GM21576 (cell line): ENCODE measurements around the gene FUZ.

Source experiments
- ATAC-seq: cut with Tn5 transposase; IDR thresholded peaks from one replicate; pipeline ENCODE4 v1.9.1; 2021; ENCODE audit warnings: mild to moderate bottlenecking, moderate library complexity; ENCODE audit not compliant: unreplicated experiment

Gene FUZ, protein sequence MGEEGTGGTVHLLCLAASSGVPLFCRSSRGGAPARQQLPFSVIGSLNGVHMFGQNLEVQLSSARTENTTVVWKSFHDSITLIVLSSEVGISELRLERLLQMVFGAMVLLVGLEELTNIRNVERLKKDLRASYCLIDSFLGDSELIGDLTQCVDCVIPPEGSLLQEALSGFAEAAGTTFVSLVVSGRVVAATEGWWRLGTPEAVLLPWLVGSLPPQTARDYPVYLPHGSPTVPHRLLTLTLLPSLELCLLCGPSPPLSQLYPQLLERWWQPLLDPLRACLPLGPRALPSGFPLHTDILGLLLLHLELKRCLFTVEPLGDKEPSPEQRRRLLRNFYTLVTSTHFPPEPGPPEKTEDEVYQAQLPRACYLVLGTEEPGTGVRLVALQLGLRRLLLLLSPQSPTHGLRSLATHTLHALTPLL

DNA sequence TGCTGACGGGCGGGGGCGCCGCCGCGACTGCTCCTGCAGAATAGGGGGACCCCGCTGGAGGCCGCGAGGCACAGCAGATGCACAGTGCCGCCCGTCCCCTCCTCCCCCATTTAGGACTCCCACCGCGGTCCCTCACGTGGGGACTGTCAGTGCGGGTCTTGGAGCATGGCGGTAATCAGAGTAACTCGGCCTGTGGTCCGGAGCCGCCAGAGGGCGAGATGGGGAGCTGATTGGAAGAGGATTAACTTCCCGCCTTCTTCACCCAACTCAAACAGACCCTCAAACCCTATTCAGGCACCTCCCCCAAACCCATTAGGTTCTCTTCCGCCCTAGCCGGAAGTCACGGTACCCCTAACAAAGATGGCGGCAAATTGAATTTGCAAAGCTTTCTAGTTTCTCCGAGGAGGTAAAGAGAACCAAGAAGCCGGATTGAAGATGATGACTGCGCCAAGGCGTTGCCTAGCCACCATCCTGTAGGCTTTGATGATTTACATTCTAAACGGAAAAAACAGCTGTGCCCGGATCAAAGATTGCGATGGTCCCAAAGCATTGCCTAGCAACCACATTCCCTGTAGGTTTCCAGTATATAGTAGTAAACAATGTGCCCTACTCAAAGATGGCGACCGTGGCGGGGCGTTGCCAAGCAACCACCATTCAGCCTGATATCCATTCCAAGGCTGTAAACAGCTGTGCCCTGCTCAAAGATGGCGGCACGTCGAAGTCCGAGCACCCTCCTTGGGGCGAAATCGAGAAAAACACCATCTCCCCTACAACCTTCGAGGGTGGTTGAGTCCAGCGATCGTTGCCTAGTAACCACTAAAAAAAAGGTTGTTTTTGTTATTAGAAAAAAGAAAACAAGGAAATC lies at the start of gene FUZ:
Gene FUZ, minus strand, starts transcription at position 296 of the 865 bp plus-strand sequence. Its CDS starts 186 bp downstream, at position 110.
- ATAC-seq: peak; percentile 31

DNA sequence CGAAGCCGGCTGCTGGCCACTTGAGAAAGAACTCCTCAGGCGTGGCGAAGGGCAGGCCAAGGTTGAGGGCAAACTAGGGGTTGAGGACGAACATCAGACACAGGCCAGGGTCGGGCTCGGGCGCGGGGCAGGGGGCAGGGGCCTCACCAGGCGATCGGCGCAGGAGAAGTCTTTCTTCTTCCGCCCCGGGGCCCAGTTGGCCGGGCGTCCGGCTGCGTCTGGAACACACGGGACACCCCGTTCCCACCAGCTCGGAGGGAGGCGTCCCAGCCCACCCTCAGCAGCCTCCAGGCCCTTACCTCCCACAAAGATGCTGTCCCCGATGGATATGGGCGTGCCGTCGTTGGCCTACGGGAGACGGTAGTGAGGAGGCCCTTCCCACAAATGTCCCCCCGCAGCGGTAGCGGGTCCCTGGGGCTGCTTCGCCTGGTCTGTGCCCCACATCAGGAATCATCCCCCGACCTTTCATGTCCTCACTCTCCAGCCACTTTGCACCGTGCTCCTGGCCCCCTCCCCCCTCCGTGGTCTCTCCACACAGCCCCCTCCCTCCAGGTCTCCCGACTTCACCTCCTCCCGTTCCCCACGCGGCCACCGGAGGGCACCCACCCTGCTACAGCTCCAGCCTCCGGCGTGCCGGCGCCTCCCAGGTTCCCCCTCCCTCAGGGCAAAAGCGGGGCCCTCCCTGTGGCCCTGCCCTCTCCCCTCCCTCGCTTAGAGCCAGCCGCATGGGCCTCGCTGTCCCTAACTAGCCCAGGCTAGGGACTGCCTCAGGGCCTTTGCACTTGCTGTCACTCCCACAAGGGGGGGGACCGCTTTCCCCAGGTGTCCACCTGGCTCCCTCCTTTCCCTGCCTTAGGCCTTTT lies 49.5 kb upstream of the FUZ start:
- no peak for ATAC-seq

DNA sequence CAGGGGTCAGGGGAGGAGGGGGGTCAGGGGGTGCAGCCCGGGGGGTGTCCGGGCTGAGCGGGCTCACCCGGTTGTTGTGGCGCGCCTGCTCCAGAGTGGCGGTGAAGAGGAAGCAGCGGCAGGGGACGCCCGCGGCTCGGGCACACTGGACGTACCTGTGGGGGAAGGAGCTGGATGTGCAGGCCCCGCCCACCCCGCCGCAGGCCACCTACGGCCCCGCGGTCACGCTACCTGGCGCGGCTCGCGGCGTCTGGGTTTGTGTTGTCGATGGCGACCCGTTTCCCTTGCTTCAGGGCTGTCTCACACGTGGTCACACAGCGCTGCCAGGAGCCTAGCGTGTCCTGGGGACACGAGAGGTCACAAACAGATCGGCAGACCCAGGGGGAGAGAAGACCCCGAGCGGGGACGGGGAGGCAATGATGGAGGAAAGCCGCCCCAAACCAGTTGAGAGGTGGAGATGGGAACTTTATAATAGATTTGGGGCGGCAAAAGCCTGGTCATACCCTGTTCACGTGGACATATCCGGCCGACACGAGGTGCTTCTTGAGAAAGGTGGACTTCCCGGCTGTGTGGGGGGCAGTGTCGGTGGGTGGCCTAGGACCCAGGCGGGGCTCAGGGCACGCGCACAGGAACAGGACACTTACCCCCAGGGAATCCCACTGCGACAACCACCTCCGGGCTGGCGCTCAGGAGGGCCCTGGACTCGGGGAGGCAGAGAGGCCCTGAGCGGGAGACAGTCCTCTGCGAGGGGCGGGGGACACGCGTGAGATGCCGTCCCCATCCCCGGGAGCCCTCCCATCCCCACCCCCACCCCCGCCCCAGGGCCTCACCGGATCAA lies 48.7 kb upstream of the FUZ start:
- no peak for ATAC-seq

DNA sequence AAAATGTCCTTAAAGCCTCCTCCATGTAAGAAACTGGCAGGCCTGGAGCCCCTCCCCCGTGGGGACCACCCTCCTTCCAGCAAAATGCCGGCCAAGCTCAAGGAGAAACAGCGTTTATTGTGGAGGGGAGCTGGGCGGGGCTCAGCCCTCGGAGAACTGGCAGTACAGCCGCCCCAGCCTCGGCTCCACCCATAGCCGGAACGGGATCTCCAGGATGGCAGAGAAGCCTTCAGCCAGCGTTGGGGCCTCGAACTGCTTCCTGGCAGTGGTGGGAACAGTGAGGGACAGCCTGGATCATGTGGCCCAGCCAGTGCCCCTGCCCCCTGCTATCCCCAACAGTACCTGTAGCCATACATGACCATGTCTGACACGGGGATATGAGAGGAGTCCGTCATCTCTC lies 48.0 kb upstream of the FUZ start:
- ATAC-seq: no peak

DNA sequence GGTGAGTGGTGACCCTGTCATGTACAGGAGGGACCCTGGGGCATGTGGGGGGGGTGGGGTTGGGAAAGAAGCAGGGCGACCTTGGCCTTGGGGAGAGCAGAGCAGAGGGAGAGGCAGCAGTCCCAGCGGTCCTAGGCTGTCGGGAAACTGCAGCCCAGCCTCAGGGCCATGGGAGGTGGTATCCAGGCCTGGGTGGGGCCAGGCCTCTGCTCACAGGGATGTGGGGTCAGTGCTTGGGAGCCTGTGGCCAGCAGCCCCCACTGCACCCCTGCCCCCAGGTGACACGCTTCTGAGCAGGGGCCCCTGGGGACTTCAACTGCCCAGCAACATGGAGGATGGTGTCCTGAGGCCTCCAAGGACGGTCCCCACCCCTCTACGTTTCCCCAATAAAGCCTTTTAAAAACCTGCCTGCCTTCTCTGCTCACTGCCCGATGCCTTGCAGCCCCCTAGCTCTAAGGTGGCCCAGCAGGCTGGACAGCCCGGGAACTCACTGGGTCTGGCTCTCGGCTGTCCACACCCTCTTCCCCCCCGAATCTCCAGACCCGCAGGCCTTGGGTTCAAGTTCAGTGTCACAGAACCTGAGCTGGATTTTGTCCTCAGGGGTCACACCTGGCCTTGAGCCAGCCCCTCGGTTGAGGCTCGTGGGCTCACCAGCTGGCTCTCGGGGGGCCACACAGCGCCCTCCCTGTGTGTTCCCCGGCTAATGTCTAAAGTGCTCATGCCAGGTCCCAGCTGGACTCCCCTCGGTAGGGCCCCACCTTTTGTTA lies 47.4 kb upstream of the FUZ start:
- ATAC-seq: no peak

DNA sequence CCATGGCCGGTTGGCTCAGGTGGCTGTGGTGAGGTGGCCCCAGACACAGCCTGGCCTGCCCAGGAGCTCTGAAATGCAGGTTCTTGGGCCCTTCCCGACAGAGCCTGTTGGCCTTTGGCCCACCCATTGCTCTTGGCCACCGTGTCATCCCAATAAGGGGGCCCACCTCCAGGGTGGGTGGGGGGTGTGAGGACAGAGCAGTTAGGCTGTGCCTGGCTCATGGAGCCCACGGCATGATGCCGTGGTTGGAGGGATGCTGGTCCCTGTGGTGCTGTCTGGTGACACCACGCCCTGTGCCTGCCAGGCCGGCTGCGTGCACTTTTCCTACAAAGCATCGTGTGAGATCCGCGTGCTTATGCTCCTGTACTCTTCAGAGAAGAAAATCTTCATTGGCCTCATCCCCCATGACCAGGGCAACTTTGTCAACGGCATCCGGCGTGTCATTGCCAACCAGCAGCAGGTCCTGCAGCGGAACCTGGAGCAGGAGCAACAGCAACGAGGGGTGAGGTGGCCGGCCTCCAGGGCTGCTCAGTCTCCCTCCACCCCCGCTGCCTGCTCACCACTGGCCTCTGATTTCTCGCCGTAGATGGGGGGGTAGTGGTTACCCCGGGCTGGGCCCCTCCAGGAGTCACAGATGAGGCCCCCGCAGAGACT lies 46.7 kb upstream of the FUZ start:
- no peak for ATAC-seq

DNA sequence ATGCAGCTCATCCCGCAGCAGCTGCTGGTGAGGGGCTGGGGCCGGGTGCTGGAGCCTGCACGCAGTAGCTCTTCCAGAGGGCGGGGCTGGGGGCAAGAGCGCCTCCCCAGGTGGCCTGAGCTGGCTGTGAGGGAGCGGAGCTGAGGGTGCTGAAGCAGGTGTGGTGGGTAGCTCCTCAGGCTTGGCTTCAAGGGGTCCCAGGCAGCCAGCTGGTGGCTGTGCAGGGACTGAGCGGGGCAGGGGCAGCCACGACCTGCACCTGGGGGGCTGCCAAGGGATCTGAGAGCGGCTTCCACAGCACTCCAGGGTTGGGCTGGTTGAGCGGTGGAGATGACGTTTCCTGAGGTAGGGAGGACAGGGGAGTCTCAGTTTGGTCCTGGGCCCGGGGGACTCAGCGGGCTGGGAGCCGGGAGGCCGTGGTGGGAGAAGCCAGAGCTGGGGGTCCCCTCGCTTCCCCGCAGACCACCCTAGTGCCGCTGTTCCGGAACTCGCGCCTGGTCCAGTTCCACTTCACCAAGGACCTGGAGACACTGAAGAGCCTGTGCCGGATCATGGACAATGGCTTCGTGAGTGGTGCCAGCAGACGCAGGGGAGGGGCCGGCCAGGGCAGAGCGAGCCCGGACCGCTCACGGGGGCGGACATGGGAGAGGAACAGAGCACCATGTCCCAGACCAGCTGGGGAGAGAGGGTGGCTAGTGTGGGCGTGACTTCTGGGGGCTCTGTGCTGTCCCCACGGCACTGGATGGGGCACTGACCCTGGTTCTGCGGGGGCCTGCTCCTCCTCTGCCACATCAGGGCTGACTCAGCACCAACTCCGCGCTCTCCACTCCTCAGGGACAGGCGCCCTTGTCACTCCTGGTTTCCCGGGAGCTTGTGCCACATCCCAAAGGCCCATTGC lies 45.2 kb upstream of the FUZ start:
- no peak for ATAC-seq

DNA sequence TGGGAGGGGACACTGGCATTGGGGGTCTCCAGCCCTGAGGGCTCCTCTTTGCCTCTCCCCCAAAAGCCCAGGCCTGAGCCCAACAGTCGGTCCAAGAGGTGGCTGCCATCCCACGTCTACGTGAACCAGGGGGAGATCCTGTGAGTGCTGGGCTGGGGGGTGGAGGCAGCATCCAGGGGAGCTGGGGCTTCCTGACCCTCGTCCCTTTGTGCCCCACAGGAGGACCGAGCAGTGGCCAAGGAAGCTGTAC lies 44.7 kb upstream of the FUZ start:
- ATAC-seq: no peak

DNA sequence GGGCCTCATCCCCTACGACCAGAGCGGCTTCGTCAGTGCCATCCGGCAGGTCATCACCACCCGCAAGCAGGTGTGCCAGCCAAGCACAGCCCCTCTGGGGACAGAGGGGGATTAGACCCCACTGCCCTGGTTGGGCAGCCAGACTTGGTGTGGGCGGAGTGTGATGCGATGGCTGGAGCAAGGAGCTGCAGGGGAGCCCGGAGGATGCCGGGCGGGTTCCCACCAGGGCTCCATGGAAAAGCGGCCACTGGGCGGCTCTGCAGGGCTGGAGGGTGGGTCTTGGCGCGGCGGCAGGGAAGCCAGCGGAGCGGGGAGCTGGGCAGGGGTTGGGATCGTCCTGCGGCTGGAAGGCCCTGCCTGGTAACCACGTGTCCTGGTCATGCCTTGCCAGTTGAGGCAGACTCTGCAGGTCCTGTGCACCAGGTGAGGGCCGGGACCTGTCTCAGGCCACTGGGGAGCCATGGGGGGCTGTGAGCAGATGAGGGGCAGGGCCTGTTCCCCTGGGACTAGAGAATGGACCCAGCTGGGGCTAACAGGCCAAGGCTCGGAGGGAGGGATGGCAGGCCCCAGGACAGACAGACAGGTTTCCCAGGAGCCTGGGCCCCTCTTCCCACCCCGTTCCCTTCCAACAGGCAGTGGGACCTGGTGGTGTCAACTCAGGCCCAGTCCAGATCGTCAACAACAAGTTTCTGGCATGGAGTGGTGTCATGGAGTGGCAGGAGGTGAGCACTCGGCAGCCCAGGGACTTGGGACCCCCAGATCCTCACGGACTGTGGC lies 44.2 kb upstream of the FUZ start:
- no peak for ATAC-seq

DNA sequence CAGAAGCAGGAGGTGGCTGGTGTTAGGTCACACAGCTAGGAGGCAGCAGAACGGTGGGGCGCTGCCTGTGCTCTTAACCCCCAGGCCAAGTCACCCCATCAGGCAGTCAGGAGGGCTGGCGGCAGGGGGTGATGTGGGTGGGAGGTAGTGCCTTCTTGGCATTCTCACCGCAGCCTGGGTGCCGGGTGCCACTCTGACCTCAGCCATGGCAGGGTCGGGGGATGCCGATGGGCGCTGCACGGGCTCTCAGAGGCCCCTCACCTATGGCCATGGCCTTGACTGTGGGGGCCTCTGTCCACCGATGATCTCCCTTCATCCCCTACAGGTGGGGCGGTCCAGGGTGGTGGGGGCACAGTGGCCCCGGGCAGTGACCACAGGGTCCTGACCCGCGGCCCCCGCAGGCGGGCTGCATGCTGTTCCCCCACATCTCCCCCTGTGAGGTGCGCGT lies 43.5 kb upstream of the FUZ start:
- ATAC-seq: no peak

DNA sequence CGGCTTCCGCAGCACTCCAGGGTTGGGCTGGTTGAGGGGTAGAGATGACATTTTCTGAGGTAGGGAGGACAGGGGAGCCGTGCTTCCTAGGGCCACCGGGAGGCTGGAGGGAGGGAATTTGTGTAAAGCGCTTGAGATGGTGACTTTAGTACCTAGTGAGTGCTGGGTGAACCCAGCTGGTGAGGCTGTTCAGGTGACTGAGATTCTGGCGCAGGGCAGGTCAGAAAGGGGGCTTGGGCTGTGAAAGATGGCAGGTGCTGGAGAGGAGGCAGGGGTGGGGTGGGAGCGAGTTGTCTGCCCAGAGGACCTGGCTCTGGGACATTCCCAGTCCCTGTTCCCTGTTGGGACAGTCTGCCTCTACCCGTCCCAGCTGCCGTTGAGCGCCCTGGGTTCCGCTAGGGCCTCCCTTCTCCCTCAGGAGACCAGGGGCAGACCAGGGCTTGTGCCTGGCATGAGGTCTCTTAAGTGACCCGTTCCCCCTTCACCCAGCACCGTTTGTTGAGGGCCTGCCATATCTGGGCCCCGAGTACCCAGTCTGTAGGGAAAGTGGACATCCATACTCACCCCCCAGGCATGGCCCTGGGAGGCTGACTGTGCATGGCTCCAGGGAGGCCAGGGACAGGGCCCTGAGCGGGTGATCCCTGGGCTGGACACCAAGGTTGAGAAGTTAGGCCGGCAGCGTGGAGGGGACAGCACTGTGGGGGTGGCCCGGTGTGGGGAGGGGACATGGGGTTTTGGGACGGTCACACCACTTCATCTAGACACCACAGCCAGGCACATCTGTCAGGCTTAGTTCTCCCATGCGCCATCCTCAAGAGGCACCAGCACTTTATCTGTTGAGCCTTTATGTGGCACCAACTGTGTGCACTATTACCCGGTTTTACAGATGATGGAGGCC lies 42.8 kb upstream of the FUZ start:
- ATAC-seq: no peak

DNA sequence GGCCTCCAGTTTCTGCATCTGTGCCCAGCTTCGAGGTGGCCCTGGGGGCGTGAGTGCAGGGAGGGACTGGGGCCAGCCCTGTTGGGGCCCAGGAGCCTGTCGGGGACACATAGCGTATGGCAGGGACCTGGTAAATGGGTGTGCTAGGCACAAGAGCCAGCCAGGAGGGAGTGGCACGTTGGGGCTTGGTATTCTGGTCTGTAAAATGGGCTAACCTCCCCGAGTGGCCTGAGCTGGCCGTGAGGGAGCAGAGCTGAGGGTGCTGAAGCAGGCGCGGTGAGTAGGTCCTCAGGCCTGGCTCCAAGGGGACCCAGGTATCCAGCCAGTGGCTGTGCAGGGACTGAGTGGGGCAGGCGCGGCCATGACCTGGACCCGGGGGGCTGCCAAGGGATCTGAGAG lies 42.2 kb upstream of the FUZ start:
- ATAC-seq: no peak

DNA sequence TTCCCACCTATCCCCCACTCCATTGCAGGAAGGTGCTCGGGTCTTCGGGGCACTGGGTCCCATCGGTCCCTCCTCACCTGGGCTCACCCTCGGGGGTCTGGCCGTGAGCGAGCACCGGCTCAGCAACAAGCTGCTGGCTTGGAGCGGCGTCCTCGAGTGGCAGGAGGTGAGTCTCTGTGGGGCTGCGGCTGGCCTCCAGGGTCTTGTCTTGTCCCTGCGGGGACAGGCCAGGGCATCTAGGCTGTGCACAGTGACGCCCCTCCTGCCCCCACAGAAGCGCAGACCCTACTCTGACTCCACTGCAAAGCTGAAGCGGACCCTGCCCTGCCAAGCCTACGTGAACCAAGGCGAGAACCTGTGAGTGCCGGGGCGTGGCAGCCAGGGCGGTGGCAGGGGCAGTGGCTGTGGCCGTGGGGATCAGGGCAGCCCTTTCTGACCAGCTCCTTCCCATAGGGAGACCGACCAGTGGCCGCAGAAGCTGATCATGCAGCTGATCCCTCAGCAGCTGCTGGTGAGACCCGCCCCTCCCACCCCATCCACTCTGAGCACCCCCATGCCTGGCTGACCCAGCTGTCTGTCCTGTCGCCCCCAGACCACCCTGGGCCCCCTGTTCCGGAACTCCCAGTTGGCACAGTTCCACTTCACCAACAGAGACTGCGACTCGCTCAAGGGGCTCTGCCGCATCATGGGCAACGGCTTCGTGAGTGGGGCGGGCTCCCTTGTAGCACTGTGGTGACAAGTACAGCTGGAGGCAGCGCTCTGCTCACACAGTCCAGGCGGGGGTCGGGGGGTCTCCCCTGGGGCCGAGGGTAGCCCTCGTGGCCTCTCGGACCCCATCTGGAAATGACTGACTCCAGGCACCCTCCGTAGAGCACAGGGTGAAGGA lies 41.5 kb upstream of the FUZ start:
- no peak for ATAC-seq

DNA sequence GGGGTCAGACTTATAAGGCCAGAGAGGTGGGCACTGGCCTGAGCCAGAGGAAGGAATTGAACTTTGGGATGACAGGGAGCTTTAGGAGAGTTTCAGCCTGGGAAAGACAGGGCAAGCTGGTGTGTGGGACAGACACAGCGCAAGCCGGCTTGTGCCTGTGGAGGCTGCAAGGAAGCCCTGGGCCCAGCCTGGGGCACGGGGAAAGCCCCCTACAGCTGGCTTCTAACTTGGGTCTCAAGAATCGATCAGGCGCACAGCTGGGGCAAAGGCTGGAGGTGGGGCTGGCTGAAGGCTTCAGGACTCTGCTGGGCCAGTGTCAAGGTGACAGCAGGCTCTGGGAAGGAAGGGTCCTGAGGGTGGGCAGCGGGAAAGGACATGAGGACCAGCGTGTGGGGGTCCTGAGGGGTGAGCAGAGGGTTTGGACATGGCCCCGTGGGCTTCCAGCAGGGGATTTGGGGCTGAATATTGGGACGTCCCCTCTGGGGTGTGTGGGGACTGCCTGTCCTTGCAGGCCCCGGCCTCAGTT lies 40.8 kb upstream of the FUZ start:
- ATAC-seq: no peak

DNA sequence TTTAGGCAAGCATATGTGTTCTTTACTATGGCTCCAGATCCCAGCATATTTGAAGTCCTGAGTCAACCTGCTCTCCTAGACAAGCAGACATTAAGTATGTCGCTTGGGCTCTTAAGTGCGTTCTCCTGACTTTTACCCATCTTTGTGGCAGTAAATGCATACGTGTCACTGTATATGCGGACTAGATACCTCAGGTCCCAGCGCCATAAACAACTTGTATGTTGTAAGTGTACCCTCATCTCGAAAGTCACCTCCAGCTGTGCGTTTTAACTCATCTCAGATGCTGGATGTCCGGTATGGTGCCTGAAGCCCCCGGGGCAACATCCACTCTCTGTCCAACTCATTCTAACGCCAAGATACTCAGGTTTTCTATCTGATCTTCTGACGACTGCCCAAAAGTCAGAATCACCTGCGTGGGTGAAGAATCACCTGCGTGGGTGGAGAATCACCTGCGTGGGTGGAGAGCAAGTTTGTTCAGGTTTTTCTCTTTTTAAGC lies 39.6 kb upstream of the FUZ start:
- no peak for ATAC-seq
